ENCODE results near the gene ATP2A3.
A peak's percentile ranks its signal among the peaks of the same experiment; 100 is the strongest.

The ATP2A3 gene

DNA sequence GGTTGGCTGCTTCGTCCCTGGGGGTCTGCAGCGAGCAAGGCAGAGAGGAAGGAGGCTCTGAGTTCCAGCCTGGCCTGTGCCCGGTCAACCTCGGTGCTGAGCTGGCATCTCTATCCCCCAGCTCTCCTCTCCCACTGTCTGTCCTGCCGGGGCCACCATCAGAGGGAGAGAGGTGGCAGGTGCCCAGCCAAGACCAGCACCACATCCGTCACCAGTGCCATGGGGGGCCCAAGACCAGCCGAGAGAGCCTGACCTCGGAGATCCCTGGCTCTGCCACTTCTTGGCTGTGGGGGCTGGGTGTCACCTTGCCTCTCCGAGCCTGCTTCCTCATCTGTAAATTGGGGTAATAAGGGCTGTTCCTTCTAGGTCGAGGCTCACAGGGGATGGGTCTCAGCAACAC is 47.4 kb downstream of the ATP2A3 start:
- Histone ChIP-seq H3K27me3 (ENCODE audit: control insufficient read depth, insufficient read depth, low read length) (no peaks in the 10 kb centered on the region), H3K9ac (ENCODE audit: low read length) (no peak overlapping the region), H3K9me3 (ENCODE audit: control insufficient read depth, low read length) (no peaks in the 10 kb centered on the region), H3K4me3 (ENCODE audit: low read length) (no peak overlapping the region), H3K4me1 (ENCODE audit: control insufficient read depth, insufficient read depth, low read length) (peaks cover 42% of the 10 kb centered on the region), H3K36me3 (ENCODE audit: control insufficient read depth, insufficient read depth, low read length) (no peaks in the 10 kb centered on the region)

DNA sequence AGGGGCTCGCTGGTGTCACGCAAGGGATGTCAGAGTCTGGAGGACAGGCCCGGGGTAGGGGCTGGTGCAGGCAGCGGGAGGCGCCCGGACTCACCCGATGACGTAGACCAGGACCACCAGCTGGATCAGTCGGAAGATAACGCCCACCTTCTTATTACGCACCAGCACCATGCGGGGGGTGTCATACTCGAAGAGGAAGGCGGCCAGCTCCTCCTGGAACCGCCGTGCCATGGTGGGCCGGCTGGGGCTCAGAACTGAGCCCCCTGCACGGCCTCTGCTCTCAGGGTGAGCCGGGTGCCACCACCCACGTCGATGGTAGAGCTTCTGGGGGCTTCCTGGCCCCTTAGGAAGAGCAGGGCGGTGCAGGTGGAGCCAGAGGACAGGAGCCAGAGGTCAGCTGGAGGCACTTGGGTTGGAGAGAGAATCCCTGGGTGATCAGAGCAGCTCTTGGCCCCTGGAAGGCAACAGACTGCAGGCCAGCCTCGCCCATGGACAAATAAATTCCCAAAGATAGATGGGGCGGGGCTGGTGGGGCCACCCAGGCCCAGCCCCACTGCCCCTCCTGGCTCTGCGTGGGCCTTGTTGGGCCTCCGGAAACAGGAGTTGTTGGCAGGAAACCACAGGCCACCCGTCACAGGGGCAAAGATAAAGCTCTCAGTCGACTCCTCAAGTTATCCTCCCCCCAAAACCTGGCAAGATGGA is 48.1 kb downstream of the ATP2A3 start, which contains the start of gene P2RX1:
Gene P2RX1 (minus strand): TSS at position 471 of the 702 bp plus-strand sequence. CDS start 240 bp downstream, at position 231.
- no peaks in the 10 kb centered on the region for H3K36me3 ChIP-seq (ENCODE audit: control insufficient read depth, insufficient read depth, low read length)
- no peak within 1 kb of the TSS for H3K4me3 ChIP-seq (ENCODE audit: low read length)
- peaks cover 42% of the 10 kb centered on the region for H3K4me1 ChIP-seq (ENCODE audit: control insufficient read depth, insufficient read depth, low read length)

DNA sequence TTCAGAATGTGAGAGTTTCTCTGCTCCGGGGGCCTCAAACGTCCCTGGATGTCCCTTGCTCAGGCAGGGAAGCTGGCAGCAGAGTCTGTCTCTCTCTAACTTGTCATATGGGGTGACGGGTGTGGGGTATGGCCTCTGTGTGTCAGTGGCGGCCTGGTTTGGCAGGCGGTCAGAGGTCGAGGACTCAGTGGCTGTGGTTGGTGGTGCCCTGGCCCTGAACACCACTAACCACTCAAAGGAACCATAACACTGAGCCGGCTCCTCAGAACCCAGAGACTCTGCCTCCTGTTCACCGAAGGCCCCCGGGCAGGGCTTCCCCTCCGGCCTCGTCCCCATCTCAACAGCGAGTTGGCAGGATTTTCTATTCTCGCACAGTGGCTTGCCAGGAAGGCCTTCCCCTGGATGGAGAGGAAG is 48.6 kb downstream of the ATP2A3 start:
- Histone ChIP-seq H3K27me3 (ENCODE audit: control insufficient read depth, insufficient read depth, low read length) (no peaks in the 10 kb centered on the region), H3K9ac (ENCODE audit: low read length) (no peak overlapping the region), H3K36me3 (ENCODE audit: control insufficient read depth, insufficient read depth, low read length) (no peaks in the 10 kb centered on the region), H3K4me3 (ENCODE audit: low read length) (no peak overlapping the region), H3K9me3 (ENCODE audit: control insufficient read depth, low read length) (no peaks in the 10 kb centered on the region), H3K4me1 (ENCODE audit: control insufficient read depth, insufficient read depth, low read length) (peaks cover 42% of the 10 kb centered on the region)

More for the DNA sequence above, 48.1 kb downstream of the ATP2A3 start, which contains the start of gene P2RX1:
- no peaks in the 10 kb centered on the region for H3K27me3 ChIP-seq (ENCODE audit: control insufficient read depth, insufficient read depth, low read length)
- peak within 1 kb of the TSS; percentile 29 for H3K9ac ChIP-seq (ENCODE audit: low read length)
- no peaks in the 10 kb centered on the region for H3K9me3 ChIP-seq (ENCODE audit: control insufficient read depth, low read length)

DNA sequence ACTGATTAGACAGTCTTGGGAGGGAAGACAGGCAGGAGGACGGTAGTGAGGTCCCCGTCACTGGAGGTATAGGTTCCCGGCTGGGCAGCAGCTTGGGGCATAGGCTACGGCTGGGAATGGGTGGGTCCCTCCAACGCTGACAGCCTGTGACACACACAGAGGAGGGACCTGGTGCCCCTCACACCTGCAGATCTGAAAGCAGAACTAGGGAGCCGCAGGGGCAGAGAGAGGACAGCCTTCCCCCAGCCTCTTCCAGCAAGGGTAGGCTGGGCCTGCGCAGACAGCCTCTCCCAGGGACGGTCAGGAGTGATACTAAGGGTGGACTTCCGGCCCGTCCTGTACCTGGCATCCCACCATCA is 49.9 kb downstream of the ATP2A3 start:
- no peaks in the 10 kb centered on the region for H3K9me3 ChIP-seq (ENCODE audit: control insufficient read depth, low read length)
- no peaks in the 10 kb centered on the region for H3K36me3 ChIP-seq (ENCODE audit: control insufficient read depth, insufficient read depth, low read length)
- H3K27me3 ChIP-seq (ENCODE audit: control insufficient read depth, insufficient read depth, low read length): no peaks in the 10 kb centered on the region
- no peak overlapping the region for H3K9ac ChIP-seq (ENCODE audit: low read length)
- peaks cover 42% of the 10 kb centered on the region for H3K4me1 ChIP-seq (ENCODE audit: control insufficient read depth, insufficient read depth, low read length)
- no peak overlapping the region for H3K4me3 ChIP-seq (ENCODE audit: low read length)

DNA sequence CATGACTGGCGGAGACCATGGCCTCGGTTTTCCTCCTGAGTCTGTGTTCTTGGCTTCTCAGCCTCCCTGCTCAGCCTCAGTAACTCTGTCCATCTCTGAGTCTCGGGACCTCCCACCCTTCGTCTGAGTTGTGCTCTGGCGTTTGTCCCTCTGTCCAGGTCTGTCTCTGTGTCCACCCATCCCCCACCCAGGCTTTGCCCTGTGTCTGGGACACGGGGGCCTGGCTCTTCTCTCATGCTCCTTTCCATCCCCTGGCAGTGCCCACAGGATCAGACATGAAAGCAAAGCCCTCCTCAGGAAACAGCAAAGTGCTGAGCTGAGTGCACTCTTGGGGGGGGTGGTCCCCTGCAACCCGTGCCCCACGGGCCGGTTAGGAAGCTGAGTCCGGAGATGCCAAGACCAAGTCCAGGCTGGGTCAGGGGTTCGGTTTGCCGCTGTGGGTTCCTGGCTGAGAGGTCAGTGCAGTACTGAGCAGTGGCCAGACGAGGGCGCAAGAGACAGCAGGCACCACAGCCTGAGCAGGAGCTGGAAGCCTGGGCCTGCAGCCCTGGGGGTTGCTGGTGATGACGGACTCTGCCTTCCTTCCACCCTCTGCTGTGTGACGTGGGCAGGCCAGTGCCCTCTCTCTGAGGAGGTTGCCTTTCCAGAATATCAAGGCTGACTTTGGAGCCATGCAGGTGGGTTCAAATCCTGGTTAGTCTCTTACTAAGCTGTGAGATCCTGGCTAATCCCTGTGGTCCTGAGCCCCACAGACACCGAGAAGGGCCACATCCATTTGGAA is 50.5 kb downstream of the ATP2A3 start:
- no peaks in the 10 kb centered on the region for H3K27me3 ChIP-seq (ENCODE audit: control insufficient read depth, insufficient read depth, low read length)
- no peak overlapping the region for H3K4me3 ChIP-seq (ENCODE audit: low read length)
- H3K9me3 ChIP-seq (ENCODE audit: control insufficient read depth, low read length): no peaks in the 10 kb centered on the region
- no peak overlapping the region for H3K9ac ChIP-seq (ENCODE audit: low read length)
- peaks cover 40% of the 10 kb centered on the region for H3K4me1 ChIP-seq (ENCODE audit: control insufficient read depth, insufficient read depth, low read length)
- no peaks in the 10 kb centered on the region for H3K36me3 ChIP-seq (ENCODE audit: control insufficient read depth, insufficient read depth, low read length)

DNA sequence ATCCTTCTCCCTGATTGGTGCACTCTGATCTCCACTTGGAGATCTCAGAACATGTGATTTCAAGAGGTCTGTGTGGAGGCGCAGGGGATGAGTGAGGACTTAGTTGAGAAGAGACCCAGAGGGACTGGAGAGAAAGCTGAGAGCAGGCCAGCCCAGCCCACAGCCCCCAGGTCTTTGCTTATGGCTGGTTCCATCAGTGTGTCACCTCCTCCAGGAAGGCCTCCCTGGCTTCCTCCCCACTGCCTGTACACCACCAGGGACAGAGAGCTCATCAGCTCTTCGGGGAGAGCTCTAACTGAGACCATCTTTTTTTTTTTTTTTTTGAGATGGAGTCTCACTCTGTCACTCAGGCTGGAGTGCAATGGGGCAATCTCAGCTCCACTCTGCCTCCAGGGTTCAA is 51.4 kb downstream of the ATP2A3 start:
- no peaks in the 10 kb centered on the region for H3K9me3 ChIP-seq (ENCODE audit: control insufficient read depth, low read length)
- peaks cover 36% of the 10 kb centered on the region for H3K4me1 ChIP-seq (ENCODE audit: control insufficient read depth, insufficient read depth, low read length)
- no peak overlapping the region for H3K9ac ChIP-seq (ENCODE audit: low read length)
- H3K4me3 ChIP-seq (ENCODE audit: low read length): no peak overlapping the region
- no peaks in the 10 kb centered on the region for H3K27me3 ChIP-seq (ENCODE audit: control insufficient read depth, insufficient read depth, low read length)
- H3K36me3 ChIP-seq (ENCODE audit: control insufficient read depth, insufficient read depth, low read length): no peaks in the 10 kb centered on the region

DNA sequence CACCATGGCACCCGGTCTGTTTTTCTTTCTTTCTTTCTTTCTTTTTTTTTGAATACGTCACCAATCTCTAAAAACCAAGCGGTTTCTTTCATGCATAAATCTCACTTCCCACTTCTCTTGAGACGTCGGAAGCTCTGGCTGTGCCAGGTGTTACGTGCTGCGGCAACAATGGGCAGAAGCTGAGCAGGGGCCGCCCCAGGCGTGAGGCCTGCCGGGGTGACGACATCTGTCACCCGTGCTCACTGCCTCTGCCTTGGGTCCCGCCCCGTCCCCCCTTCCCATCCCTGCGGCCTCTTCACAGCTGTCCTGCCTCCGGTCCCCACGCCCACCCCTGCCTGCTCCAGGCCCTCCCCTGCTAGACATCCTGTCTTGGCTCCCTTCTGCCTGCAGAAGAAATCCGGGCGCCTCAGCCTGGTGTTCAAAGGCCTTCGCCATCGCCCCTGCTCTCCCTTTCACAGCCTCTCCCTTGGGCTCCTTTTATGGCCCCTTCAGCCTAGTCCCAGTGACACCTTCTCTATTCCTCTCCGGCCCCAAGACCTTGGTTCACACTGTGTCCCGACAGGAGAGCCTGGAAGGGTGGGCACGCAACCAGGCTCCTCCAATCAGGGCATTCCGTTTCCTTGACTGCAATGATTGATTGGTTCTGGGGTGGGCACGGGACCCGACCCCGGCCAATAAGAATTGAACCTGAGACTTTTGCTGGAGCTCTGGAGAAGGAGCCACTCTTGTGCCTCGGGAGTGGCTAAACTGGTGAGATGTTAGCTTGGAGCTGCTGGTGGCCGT is 52.8 kb downstream of the ATP2A3 start:
- no peak overlapping the region for H3K4me3 ChIP-seq (ENCODE audit: low read length)

DNA sequence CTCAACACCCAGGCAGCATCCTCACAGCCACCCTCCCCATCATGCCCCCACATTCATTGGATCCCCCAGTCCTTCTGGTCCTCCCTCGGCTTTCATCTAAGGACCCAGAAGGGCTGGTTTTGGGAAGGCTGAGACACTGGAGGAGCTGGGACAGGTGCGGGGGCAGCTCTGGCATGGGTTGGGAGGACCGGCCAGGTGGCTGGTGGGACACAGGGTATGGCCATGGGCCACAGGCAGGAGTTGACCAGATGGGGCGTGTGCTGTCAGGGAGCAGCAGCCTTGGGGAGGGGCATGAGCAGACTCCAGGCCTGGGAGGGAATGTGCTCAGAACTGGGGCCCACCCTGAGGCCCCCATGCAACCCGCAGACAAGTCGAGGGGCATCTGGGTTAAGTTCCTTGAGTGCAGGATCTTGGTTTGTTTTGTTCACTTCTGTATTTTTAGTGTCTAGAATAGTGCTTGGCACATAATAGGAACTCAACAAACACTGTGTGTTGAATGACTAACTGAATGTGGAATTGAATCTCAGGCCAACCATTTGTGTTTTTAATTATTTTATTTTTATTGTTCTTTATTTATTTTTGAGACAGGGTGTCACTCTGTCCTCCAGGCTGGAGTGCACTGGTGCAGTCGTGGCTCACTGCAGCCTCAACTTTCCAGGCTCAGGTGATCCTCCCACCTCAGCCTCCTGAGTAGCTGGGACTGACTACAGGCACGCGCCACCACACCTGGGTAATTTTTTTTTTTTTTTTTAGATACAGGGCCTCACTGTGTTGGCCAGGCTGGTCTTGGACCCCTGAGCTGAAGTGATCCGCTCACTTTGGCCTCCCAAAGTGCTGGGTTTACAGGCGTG is 53.6 kb downstream of the ATP2A3 start:
- Histone ChIP-seq H3K27me3 (ENCODE audit: control insufficient read depth, insufficient read depth, low read length) (no peaks in the 10 kb centered on the region), H3K9ac (ENCODE audit: low read length) (no peak overlapping the region), H3K4me3 (ENCODE audit: low read length) (no peak overlapping the region), H3K36me3 (ENCODE audit: control insufficient read depth, insufficient read depth, low read length) (no peaks in the 10 kb centered on the region), H3K9me3 (ENCODE audit: control insufficient read depth, low read length) (no peaks in the 10 kb centered on the region), H3K4me1 (ENCODE audit: control insufficient read depth, insufficient read depth, low read length) (peaks cover 15% of the 10 kb centered on the region)

More for the DNA sequence above, 52.8 kb downstream of the ATP2A3 start:
- peaks cover 23% of the 10 kb centered on the region for H3K4me1 ChIP-seq (ENCODE audit: control insufficient read depth, insufficient read depth, low read length)
- H3K9ac ChIP-seq (ENCODE audit: low read length): no peak overlapping the region
- H3K9me3 ChIP-seq (ENCODE audit: control insufficient read depth, low read length): no peaks in the 10 kb centered on the region
- no peaks in the 10 kb centered on the region for H3K36me3 ChIP-seq (ENCODE audit: control insufficient read depth, insufficient read depth, low read length)
- H3K27me3 ChIP-seq (ENCODE audit: control insufficient read depth, insufficient read depth, low read length): no peaks in the 10 kb centered on the region

DNA sequence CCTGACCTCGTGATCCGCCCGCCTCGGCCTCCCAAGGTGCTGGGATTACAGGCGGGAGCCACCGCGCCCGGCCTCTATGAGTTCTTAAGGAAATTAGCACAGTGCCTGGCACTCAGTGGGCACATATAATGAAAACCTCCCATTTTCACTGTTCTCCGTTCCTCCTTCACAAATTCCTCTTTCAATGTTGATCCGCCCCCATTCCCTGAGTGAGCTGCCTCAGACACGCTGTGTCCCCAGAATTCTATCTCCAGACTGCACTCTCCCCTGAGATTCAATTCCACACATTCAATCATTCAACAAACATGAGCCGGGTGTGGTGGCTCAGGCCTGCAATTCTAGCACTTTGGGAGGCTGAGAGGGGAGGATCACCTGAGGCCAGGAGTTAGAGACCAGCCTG is 55.0 kb downstream of the ATP2A3 start:
- no peak overlapping the region for H3K9ac ChIP-seq (ENCODE audit: low read length)
- no peaks in the 10 kb centered on the region for H3K9me3 ChIP-seq (ENCODE audit: control insufficient read depth, low read length)
- H3K4me1 ChIP-seq (ENCODE audit: control insufficient read depth, insufficient read depth, low read length): peaks cover 9% of the 10 kb centered on the region
- H3K36me3 ChIP-seq (ENCODE audit: control insufficient read depth, insufficient read depth, low read length): no peaks in the 10 kb centered on the region
- no peaks in the 10 kb centered on the region for H3K27me3 ChIP-seq (ENCODE audit: control insufficient read depth, insufficient read depth, low read length)
- H3K4me3 ChIP-seq (ENCODE audit: low read length): no peak overlapping the region

DNA sequence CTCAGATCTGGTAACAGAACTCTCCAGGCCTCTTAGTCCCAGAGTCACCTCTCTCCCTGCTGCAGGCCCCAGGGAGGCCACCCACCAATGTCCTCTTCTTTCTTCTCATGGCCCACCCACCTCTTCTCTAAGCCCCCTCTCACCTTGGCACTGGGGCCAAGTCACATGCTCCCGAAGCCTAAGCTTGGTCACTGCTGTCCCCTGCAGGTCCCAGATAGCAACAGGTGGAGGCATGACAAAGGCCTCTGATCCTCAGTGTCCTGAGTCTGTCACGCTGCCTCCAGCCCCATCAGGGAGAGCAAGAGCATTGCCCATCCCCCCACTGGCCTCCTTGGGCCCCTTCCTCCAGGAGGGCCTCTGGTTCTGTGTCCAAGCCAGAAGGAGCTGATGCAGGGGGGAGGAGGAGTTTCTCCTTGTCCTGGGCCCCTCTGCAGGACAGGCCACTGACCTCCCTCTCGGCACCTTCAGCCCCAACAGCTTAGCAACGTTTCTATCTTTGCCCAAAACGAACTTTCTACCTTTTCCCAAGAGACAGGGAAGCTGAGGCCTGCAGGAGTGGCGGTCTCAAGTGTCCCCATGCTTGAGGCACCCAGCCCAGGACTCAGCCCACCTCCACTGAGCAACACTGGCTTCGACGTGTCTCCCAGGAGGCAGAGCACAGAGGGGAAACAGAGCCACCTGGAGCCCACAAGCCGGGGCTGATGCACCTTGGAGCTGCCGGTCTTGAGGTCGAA is 56.6 kb downstream of the ATP2A3 start:
- Histone ChIP-seq H3K9me3 (ENCODE audit: control insufficient read depth, low read length) (no peaks in the 10 kb centered on the region), H3K4me1 (ENCODE audit: control insufficient read depth, insufficient read depth, low read length) (no peaks in the 10 kb centered on the region), H3K9ac (ENCODE audit: low read length) (no peak overlapping the region), H3K4me3 (ENCODE audit: low read length) (no peak overlapping the region), H3K36me3 (ENCODE audit: control insufficient read depth, insufficient read depth, low read length) (no peaks in the 10 kb centered on the region), H3K27me3 (ENCODE audit: control insufficient read depth, insufficient read depth, low read length) (no peaks in the 10 kb centered on the region)

DNA sequence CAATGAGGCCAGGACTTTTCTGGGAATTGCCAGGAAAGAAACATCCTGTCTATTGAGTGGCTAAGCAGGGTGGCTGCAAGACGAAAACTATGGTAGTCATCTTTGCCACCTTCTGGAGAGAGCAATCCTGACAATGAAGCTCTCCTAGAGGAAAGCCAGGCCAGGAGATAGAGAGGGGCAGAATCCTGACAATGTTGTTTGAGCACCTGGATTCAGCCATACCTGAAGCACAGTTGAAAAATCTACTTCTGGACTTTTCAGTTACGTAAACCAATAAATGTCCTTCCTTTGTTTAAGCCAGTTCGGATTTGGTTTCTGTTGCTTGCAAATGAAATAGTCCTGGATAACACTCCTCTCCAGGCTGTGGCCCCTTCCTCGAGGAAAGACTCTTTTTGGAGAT is 57.4 kb downstream of the ATP2A3 start:
- H3K9me3 ChIP-seq (ENCODE audit: control insufficient read depth, low read length): no peaks in the 10 kb centered on the region

More for the DNA sequence above, 57.4 kb downstream of the ATP2A3 start:
- no peak overlapping the region for H3K4me3 ChIP-seq (ENCODE audit: low read length)
- no peak overlapping the region for H3K9ac ChIP-seq (ENCODE audit: low read length)
- no peaks in the 10 kb centered on the region for H3K27me3 ChIP-seq (ENCODE audit: control insufficient read depth, insufficient read depth, low read length)
- no peaks in the 10 kb centered on the region for H3K4me1 ChIP-seq (ENCODE audit: control insufficient read depth, insufficient read depth, low read length)
- no peaks in the 10 kb centered on the region for H3K36me3 ChIP-seq (ENCODE audit: control insufficient read depth, insufficient read depth, low read length)
